ENCODE measurements around the gene SIGLEC7. TPM values are rescaled to one million over a fixed set of nuclear protein-coding genes. Genes with fewer than 3 reads are reported as not detected.

SIGLEC7 gene
- total and polyA plus RNA-seq, 4 donors: 0.60 to 2.0 (median 1.2) TPM

Other genes with a start within 250 kb of the SIGLEC7 start
- under 1 TPM in 1 of 2 donors, not detected in 1; 0.59 TPM for gene KLK4, start 230.9 kb upstream of the SIGLEC7 start, total RNA-seq
- 1 to 10 TPM; 1.6 to 1.9 TPM for gene KLK4, start 230.9 kb upstream of the SIGLEC7 start, polyA plus RNA-seq (ENCODE audit: insufficient read length in 2 of 2)
- under 1 TPM; 0.44 to 0.79 TPM for gene KLK5, start 189.3 kb upstream of the SIGLEC7 start, total RNA-seq
- gene KLK5, start 189.3 kb upstream of the SIGLEC7 start, polyA plus RNA-seq (ENCODE audit: insufficient read length in 2 of 2): 1 to 10 TPM in 1 of 2 donors, under 1 TPM in 1; 0.93 to 2.5 TPM
- gene KLK6, start 172.7 kb upstream of the SIGLEC7 start, total RNA-seq: 1 to 10 TPM; 5.7 to 9.6 TPM
- gene KLK6, start 172.7 kb upstream of the SIGLEC7 start, polyA plus RNA-seq (ENCODE audit: insufficient read length in 2 of 2): 10 to 100 TPM; 15.4 to 16.5 TPM
- under 1 TPM; 0.50 to 0.72 TPM for gene KLK7, start 158.4 kb upstream of the SIGLEC7 start, total RNA-seq
- under 1 TPM; 0.16 to 0.38 TPM for gene KLK7, start 158.4 kb upstream of the SIGLEC7 start, polyA plus RNA-seq (ENCODE audit: insufficient read length in 2 of 2)
- 1 to 10 TPM in 1 of 2 donors, not detected in 1; 1.4 TPM for gene KLK8, start 140.7 kb upstream of the SIGLEC7 start, total RNA-seq
- under 1 TPM in 1 of 2 donors, not detected in 1; 0.71 TPM for gene KLK8, start 140.7 kb upstream of the SIGLEC7 start, polyA plus RNA-seq (ENCODE audit: insufficient read length in 2 of 2)
- gene KLK10, start 122.6 kb upstream of the SIGLEC7 start, total RNA-seq: 1 to 10 TPM in 1 of 2 donors, under 1 TPM in 1; 0.72 to 1.6 TPM
- gene KLK10, start 122.6 kb upstream of the SIGLEC7 start, polyA plus RNA-seq (ENCODE audit: insufficient read length in 2 of 2): 1 to 10 TPM; 7.3 TPM
- not detected for gene KLK11, start 115.7 kb upstream of the SIGLEC7 start, total RNA-seq
- not detected for gene KLK11, start 115.7 kb upstream of the SIGLEC7 start, polyA plus RNA-seq (ENCODE audit: insufficient read length in 2 of 2)
- gene KLK12, start 107.3 kb upstream of the SIGLEC7 start, total RNA-seq: not detected
- not detected for gene KLK12, start 107.3 kb upstream of the SIGLEC7 start, polyA plus RNA-seq (ENCODE audit: insufficient read length in 2 of 2)
- gene KLK13, start 77.2 kb upstream of the SIGLEC7 start, total RNA-seq: under 1 TPM in 1 of 2 donors, not detected in 1; 0.50 TPM
- 1 to 10 TPM in 1 of 2 donors, under 1 TPM in 1; 0.65 to 1.2 TPM for gene KLK13, start 77.2 kb upstream of the SIGLEC7 start, polyA plus RNA-seq (ENCODE audit: insufficient read length in 2 of 2)
- gene KLK14, start 59.4 kb upstream of the SIGLEC7 start, total RNA-seq: under 1 TPM in 1 of 2 donors, not detected in 1; 0.11 TPM
- gene KLK14, start 59.4 kb upstream of the SIGLEC7 start, polyA plus RNA-seq (ENCODE audit: insufficient read length in 2 of 2): 1 to 10 TPM; 1.4 to 1.9 TPM
- gene CTU1, start 33.9 kb upstream of the SIGLEC7 start, total RNA-seq: 1 to 10 TPM; 1.8 to 5.3 TPM
- gene CTU1, start 33.9 kb upstream of the SIGLEC7 start, polyA plus RNA-seq (ENCODE audit: insufficient read length in 2 of 2): 1 to 10 TPM; 4.8 to 6.4 TPM
- 1 to 10 TPM; 1.2 to 2.0 TPM for gene SIGLEC9, start 17.4 kb upstream of the SIGLEC7 start, total RNA-seq
- gene SIGLEC9, start 17.4 kb upstream of the SIGLEC7 start, polyA plus RNA-seq (ENCODE audit: insufficient read length in 2 of 2): 1 to 10 TPM; 1.4 to 2.2 TPM
- 1 to 10 TPM; 3.0 to 3.9 TPM for gene CD33, start 82.8 kb downstream of the SIGLEC7 start, total RNA-seq
- gene CD33, start 82.8 kb downstream of the SIGLEC7 start, polyA plus RNA-seq (ENCODE audit: insufficient read length in 2 of 2): 1 to 10 TPM; 2.9 TPM
- not detected for gene SIGLECL1, start 108.8 kb downstream of the SIGLEC7 start, total RNA-seq
- gene SIGLECL1, start 108.8 kb downstream of the SIGLEC7 start, polyA plus RNA-seq (ENCODE audit: insufficient read length in 2 of 2): not detected
- gene IGLON5, start 169.3 kb downstream of the SIGLEC7 start, total RNA-seq: 10 to 100 TPM; 12.1 to 15.3 TPM
- 100 to 1,000 TPM; 154 to 160 TPM for gene IGLON5, start 169.3 kb downstream of the SIGLEC7 start, polyA plus RNA-seq (ENCODE audit: insufficient read length in 2 of 2)
- gene VSIG10L, start 199.8 kb downstream of the SIGLEC7 start, total RNA-seq: 1 to 10 TPM; 2.6 to 6.7 TPM
- gene VSIG10L, start 199.8 kb downstream of the SIGLEC7 start, polyA plus RNA-seq (ENCODE audit: insufficient read length in 2 of 2): 10 to 100 TPM in 1 of 2 donors, 1 to 10 TPM in 1; 10.0 to 12.7 TPM
- 100 to 1,000 TPM in 1 of 2 donors, 10 to 100 TPM in 1; 40.2 to 196 TPM for gene ETFB, start 224.1 kb downstream of the SIGLEC7 start, total RNA-seq
- 100 to 1,000 TPM in 1 of 2 donors, 10 to 100 TPM in 1; 87.4 to 107 TPM for gene ETFB, start 224.1 kb downstream of the SIGLEC7 start, polyA plus RNA-seq (ENCODE audit: insufficient read length in 2 of 2)
- 1 to 10 TPM in 1 of 2 donors, not detected in 1; 7.9 TPM for gene CLDND2, start 226.7 kb downstream of the SIGLEC7 start, total RNA-seq
- gene CLDND2, start 226.7 kb downstream of the SIGLEC7 start, polyA plus RNA-seq (ENCODE audit: insufficient read length in 2 of 2): 1 to 10 TPM; 5.9 to 7.6 TPM
- gene NKG7, start 230.4 kb downstream of the SIGLEC7 start, total RNA-seq: 1 to 10 TPM in 1 of 2 donors, under 1 TPM in 1; 0.44 to 6.0 TPM
- gene NKG7, start 230.4 kb downstream of the SIGLEC7 start, polyA plus RNA-seq (ENCODE audit: insufficient read length in 2 of 2): under 1 TPM in 1 of 2 donors, not detected in 1; 0.69 TPM
- not detected for gene LIM2, start 245.7 kb downstream of the SIGLEC7 start, total RNA-seq
- not detected for gene LIM2, start 245.7 kb downstream of the SIGLEC7 start, polyA plus RNA-seq (ENCODE audit: insufficient read length in 2 of 2)
- gene C19orf84, start 248.3 kb downstream of the SIGLEC7 start, total RNA-seq: not detected
- not detected for gene C19orf84, start 248.3 kb downstream of the SIGLEC7 start, polyA plus RNA-seq (ENCODE audit: insufficient read length in 2 of 2)

All from spinal cord (tissue), 4 donors.